GM21786 (cell line): ENCODE results near the gene ENO2.

Experiments used
- ATAC-seq: cut with Tn5 transposase; IDR thresholded peaks from one replicate; pipeline ENCODE4 v1.9.1; 2021; ENCODE audit not compliant: unreplicated experiment

Gene ENO2

DNA sequence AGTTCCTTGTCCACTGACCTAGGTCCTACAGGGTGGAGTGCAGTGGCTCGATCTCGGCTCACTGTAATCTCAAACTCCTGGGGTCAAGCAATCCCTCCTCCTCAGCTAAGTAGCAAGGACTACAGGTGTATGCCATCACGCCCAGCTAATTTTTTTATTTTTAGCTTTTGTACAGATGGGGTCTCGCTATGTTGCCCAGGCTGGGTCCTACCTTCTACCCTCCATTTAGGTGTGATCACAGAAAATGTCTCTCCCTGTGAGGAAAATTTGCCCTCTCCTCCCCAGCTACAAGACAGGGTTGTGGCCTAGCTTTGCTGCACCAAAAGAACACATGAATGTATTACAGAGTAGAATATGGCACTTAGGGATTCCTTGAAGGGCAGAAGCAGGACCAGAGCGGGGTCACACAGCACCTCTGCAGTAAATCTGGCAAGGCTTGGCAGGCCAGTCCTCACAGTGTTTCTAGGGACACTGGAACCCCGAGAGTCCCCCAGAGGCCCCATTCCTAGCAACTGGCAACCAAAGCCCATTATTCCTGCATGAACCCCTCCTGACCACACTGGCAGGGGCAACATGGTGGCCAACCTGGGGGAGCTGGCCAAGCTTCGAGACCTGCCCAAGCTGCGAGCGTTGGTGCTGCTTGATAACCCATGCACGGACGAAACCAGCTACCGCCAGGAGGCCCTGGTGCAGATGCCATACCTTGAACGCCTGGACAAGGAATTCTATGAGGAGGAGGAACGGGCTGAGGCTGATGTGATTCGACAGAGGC is 2.0 kb upstream of the ENO2 start:
- no peak for ATAC-seq

DNA sequence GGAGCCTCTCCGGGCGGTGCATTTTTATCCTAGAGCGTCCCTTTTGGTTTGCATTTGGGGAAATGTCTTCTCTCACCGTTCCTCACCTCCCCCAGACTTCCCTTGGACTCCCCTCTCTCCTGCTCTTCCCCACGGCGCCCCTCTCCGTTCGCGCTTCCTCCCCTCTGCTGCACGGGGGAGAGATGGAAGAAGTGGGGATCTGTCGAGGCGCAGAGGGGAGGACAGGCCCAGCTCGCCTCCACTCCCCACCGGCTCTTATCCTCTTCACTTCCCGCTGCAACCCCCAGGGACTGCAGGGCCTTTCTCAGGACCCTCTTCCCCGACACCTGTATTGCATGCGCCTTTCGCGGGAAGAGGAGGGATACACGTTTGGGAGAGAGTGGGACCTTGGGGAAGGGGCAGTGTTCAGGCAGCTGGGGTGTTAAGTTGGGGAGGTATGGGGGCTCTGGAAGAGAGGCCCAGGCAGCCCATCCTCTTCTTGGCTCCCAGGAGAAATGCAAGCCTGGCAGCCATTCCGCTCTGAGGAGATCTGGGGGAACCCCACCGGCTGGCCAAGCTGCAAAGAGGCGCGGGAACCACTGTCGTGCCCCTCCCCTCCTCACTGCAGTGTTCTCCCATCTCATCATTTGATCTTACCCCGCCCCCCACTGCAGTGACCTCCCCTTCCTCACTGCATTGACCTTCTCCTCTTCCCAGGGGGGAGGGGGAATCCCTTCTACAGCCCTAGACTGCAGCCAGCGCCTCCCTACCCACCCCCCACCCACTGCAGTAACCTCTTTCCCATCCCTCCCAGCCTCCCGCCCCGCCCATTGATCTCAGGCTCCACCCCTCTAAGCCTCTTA is 788 bp downstream of the ENO2 start:
- no peak for ATAC-seq

DNA sequence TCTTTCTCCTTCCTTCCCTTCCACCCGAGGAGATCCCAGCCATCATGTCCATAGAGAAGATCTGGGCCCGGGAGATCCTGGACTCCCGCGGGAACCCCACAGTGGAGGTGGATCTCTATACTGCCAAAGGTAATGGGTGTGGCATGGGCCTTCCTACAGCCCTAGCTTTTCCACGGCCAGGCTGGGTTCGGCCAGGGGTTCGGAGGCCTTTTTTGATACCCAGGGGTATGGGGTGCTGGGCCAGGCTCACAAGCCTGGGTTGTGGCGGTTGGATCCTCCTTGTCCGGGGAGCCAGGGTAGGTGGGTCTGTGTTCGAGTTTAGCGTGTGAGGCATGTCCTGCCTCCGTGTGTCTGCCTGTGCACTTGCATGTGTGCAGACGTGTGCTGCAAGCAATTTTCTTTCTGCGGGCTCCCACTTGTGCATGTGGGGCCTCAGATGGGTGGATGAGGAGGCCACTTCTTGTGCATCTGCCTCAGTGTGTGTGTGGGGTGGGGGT is 1.5 kb downstream of the ENO2 start:
- ATAC-seq = no peak

DNA sequence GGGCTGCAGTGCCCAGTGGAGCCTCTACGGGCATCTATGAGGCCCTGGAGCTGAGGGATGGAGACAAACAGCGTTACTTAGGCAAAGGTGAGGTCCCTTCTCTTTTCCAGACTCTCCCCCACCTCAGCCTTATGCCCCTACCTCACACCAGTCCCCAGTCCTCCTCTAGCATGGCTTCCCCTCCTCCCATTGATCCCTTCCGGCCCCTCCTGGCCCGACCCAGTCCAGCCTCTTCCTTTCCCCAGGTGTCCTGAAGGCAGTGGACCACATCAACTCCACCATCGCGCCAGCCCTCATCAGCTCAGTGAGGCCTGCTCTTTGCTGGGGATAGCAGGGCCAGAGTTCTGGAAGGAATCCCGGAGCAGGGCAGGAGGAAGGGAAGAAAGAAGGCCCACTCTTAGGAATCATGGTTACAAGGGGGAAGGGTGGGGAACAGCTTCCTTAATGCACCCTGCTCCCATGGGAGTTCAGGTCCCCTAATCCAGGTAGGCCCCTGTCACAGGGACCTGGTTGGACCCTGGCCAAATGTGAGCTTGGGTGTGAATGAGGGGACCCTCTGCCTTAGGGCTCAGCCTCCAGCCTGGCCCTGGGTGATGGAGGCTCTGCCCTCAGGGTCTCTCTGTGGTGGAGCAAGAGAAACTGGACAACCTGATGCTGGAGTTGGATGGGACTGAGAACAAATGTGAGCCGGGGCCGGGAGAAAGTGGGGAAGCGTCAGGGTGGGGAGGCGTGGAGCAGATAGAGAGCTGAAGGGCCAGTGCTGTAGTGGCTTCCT is 2.2 kb downstream of the ENO2 start:
- no peak for ATAC-seq

GRCh38 chr12:6917491-6918231 is 3.3 kb downstream of the ENO2 start:
- ATAC-seq = no peak

DNA sequence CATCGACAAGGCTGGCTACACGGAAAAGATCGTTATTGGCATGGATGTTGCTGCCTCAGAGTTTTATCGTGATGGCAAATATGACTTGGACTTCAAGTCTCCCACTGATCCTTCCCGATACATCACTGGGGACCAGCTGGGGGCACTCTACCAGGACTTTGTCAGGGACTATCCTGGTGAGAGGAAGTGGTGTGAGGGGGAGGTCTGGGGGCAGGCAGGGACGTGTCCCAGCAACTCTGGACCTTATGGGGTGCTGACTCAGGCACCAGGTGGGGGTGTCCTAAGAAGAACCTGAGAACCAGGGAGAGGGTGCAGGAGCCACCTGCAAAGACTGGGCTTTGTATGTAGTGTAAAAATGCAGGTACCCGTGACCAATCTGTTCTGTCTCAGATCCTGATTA is 5.2 kb downstream of the ENO2 start:
- no peak for ATAC-seq

GRCh38 chr12:6921539-6921938 is 7.2 kb downstream of the ENO2 start:
- no peak for ATAC-seq

GRCh38 chr12:6921996-6922946 is 7.9 kb downstream of the ENO2 start:
- no peak for ATAC-seq

- ATAC-seq = no peak
Observed at GRCh38 chr12:6923003-6923732, 8.8 kb downstream of the ENO2 start.

DNA sequence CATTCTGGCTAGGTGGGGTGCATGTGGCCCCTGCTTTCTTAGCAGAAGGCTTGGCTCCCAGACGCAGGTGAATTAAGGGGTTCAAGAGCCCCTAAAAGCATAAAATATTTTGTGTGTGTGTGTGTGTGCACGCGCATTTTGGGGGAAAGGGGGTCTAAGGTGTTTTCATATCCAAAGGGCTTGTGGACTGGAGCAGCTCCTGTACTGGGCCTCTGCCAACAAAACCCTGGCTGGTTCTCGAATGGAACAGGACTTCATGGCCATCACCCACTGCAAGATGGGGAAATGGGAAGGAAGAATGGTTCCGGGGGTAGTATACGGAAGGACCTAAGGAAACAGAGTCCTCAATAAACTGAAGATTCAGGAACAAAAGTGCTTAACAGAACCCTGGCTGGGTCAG is 9.5 kb downstream of the ENO2 start:
- no peak for ATAC-seq

DNA sequence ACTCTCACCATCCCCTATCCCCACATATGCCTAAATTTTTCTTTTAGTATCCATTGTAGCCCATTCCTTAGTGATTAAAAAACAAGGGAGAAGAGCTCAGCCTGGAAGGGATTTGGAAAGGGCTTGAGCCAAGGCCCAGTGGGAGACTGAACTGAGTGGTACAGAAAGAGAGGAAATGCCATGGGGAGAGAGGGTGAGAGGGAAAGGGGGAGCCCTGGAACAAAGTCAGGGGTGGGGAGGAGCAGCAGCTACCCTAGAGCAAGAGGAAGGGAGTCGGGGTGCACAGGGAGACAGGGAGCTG is 10.8 kb downstream of the ENO2 start:
- no peak for ATAC-seq

DNA sequence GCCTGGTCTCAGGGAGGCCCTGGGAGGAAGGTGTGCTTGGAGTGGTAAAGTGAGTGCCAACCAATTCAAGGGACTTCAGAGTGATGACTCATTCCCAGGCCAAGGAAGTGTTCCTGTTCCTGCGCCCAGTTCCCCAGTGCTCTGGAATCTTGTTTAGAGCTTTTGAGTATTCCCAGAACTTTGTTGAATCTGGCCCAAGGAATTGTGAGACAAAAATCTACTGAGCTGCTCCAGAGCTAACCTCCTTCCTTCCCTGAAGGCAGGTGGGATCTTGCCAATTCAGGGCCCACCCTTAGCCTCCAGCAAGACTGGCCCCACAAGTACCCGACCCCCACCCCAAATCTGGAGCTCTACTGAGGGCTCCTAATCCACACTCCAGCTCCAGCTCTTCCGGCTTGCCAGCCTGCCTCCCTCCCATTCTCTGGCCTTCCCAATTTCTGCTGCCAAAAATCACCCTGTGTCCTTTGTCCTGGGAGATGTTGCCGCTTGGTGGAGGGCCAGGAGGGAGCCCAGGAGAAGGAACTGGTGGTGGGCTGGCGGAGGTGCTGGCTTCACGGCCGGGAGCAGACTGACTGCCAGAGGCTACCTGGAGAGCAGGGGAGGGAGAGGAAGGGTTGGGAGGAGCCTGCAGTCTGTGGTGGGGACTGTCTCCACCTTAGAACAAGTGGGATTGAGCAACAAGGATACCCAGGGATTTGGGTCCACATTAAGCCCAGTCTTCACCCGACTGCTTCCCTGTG is 11.3 kb downstream of the ENO2 start:
- ATAC-seq = no peak

DNA sequence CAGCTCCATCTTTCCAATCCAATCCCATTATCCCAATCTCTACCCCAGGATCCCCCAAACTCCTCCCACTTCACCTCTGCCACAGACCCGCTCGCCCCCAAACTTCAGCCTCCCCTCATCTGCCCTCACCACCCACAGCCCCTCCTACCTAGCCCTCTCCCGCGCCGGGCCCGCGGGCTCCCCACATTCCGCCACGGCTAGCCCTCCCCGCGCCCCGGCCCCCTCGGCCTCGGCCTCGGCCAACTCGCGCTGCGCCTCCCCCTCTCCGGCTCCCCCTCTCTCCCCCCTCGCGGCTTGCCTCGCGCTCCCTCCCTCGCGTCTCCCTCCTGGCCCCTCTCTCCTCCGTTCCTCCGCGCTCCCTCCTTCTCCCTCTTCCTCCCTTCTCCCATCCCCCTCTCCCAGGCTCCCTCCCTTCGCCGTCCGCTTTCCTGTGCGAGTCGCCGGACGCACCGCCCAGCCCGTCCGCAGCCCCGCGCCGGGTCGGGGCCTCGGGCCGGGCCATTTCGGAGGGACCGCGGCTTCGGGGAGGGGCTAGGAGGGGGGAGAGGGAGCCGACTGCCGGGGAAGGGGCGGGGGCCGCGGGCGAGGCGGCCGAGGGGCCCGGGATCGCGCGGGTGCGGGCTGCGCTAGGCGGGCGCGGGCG is 13.1 kb downstream of the ENO2 start, which contains the start of gene ATN1:
Gene ATN1, plus strand, starts transcription at position 581 of the 643 bp plus-strand sequence. CDS start 6,043 bp downstream, outside the sequence.
- no peak for ATAC-seq

DNA sequence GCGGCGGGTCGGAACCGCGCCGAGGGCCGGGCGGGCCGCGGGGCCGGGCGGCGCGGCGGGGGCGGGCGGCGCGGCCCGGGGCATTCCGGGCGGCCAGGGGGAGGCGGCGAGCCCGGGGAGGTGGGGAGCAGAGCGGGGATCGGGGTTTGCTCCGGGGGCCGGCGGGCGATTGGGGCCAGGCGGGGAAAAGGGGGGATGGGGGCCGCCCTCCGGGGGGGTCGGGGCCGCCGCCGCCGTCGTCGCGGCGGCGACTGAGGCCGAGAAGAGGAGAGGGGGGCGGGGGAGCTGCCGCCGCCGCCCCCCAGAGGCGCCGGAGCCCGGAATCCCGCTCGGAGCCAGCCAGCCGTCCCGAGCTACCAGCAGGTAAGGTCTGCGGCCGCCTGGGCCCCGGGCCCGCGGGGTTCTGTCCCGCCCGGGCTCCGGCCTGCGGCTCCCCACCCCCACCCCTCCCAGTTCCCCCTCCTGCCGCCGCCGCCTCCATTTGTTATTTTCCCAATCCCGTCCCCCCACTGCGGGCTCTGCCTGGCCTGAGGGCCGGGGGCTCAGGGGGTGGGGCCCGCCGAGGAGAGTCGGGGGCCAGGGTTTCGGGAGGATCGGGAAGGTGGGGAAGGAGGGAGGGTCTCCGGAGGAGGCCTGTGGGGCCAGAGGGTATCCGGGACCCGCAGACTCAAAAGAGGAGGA is 13.8 kb downstream of the ENO2 start:
- ATAC-seq = no peak

DNA sequence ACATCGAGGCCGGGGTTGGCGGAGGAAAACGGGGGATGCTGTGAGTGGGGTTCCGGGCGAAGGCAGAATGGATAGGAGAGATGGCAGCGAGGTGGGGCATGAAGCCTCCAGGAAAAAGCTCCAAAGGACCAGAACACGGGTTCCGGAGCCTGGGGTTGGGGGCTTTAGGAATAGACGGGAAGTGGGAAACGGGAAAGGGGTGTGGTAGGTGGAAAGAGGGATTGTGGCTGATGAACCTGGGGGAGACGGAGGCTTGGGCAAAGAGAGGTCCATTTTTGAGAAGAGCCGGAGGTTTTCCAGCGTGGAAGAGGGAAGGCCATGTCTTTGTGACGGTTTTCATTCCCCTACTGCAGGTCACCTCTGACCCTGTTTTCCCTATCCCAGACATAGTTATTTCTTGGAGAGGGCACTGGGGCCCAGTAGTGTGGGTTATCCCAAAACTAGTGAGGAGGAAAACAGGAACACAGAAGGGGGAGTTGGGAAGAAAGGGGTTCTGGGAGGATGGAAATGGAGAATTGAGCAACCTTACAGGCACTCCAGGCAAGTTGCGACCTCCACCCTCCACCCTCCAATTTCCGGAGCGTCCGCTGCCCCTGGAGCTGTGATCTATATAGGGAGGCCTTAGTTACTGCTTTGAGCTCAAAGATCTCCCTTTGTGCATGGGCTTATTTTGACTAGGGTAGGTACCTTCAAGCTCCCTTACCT is 14.5 kb downstream of the ENO2 start:
- no peak for ATAC-seq
